ENCODE results near the gene CELF4. TPM values are rescaled to one million over a fixed set of nuclear protein-coding genes. Genes with fewer than 3 reads are reported as not detected.

Gene CELF4
- total and polyA plus RNA-seq, 12 donors, result 0.42 to 16.9 (median 3.9) TPM; not detected in 1

- intact Hi-C loops (cut with DNase I), result no loop called here
- Histone ChIP-seq H3K4me1 (replicated peaks in 1 of 2) (no peaks in the 10 kb centered on the region), H3K36me3 (replicated peaks in 1 of 2) (no peaks in the 10 kb centered on the region), H3K9me3 (replicated peaks in 1 of 3) (no peaks in the 10 kb centered on the region), H3K27ac (no peak overlapping the region), H3K4me3 (no peak overlapping the region), H3K27me3 (no peaks in the 10 kb centered on the region)
- DNase-seq, result no peak
- TF ChIP-seq POLR2A (IDR thresholded peaks at IDR 0.05) (no peak), CTCF (IDR thresholded peaks at IDR 0.05) (no peak)
- WGBS, 4 donors, result 76 to 81% (median 79%) methylated on average over 5 of the region's 5 CpGs
These were observed 46.1 kb upstream of the CELF4 start for GRCh38 chr18:37611614-37612279.

- DNase-seq, result no peak
- no peaks in the 10 kb centered on the region for H3K9me3 ChIP-seq (replicated peaks in 1 of 3)
- TF ChIP-seq CTCF (IDR thresholded peaks at IDR 0.05) (no peak), POLR2A (IDR thresholded peaks at IDR 0.05) (no peak)
- no peaks in the 10 kb centered on the region for H3K36me3 ChIP-seq (replicated peaks in 1 of 2)
- intact Hi-C loops (cut with DNase I), result no loop called here
- 86 to 92% (median 87%) methylated on average over 7 to 10 of the region's 10 CpGs for WGBS, 4 donors
- H3K27me3 ChIP-seq, result no peaks in the 10 kb centered on the region
- no peaks in the 10 kb centered on the region for H3K4me1 ChIP-seq (replicated peaks in 1 of 2)
- no peak overlapping the region for H3K4me3 ChIP-seq
- no peak overlapping the region for H3K27ac ChIP-seq
These were observed 43.3 kb upstream of the CELF4 start for GRCh38 chr18:37608876-37609275.

- WGBS, 4 donors, result 83 to 90% (median 85%) methylated on average over 11 of the region's 11 CpGs
- Histone ChIP-seq H3K4me1 (replicated peaks in 1 of 2) (no peaks in the 10 kb centered on the region), H3K9me3 (replicated peaks in 1 of 3) (no peaks in the 10 kb centered on the region), H3K27ac (no peak overlapping the region), H3K36me3 (replicated peaks in 1 of 2) (no peaks in the 10 kb centered on the region), H3K4me3 (no peak overlapping the region), H3K27me3 (no peaks in the 10 kb centered on the region)
- intact Hi-C loops (cut with DNase I), result no loop called here
- DNase-seq, result no peak
- TF ChIP-seq POLR2A (IDR thresholded peaks at IDR 0.05) (no peak), CTCF (IDR thresholded peaks at IDR 0.05) (no peak)
These were observed 41.7 kb upstream of the CELF4 start for GRCh38 chr18:37607281-37607680.

GRCh38 chr18:37604032-37604431 lies 38.4 kb upstream of the CELF4 start:
- Histone ChIP-seq H3K27ac (no peak overlapping the region), H3K9me3 (replicated peaks in 1 of 3) (no peaks in the 10 kb centered on the region), H3K4me3 (no peak overlapping the region), H3K27me3 (no peaks in the 10 kb centered on the region), H3K36me3 (replicated peaks in 1 of 2) (no peaks in the 10 kb centered on the region), H3K4me1 (replicated peaks in 1 of 2) (no peaks in the 10 kb centered on the region)
- WGBS, 4 donors, result 72 to 82% (median 78%) methylated on average over 4 of the region's 4 CpGs
- TF ChIP-seq POLR2A (IDR thresholded peaks at IDR 0.05) (no peak), CTCF (IDR thresholded peaks at IDR 0.05) (no peak)
- no peak for DNase-seq
- intact Hi-C loops (cut with DNase I), result no loop called here
